MM.1S (cell line): Measurements from ENCODE around the gene ANKRD29.

Experiments
- DNase-seq: peaks from one replicate; pipeline ENCODE4 v3.0.0-alpha.2; 2015
- H2AFZ ChIP-seq: fragments of 300-600 bp; sonication (generic); 2 replicates; pipeline ENCODE4 v1.6.0; 2016; ENCODE audit warnings: antibody characterized with exemption, low read length
- H3F3A ChIP-seq: fragments of 300-600 bp; sonication (generic); 2 replicates; pipeline ENCODE4 v1.6.1; 2016; ENCODE audit warnings: mild to moderate bottlenecking, antibody characterized with exemption, low read length, moderate library complexity, mixed read lengths; ENCODE audit not compliant: insufficient read depth
- H3K27ac ChIP-seq: fragments of 300-600 bp; sonication (generic); 2 replicates; pipeline ENCODE4 v1.5.1; 2016; ENCODE audit warnings: mild to moderate bottlenecking, low read length
- H3K27me3 ChIP-seq: fragments of 300-600 bp; sonication (generic); replicated peaks from 2 replicates; pipeline ENCODE4 v1.6.0; 2016; ENCODE audit warnings: low read length; ENCODE audit not compliant: insufficient read depth
- H3K36me3 ChIP-seq: fragments of 300-600 bp; sonication (generic); replicated peaks from 2 replicates; pipeline ENCODE4 v1.6.1; 2016; ENCODE audit warnings: mild to moderate bottlenecking, low read length, mixed read lengths; ENCODE audit not compliant: insufficient read depth
- H3K4me1 ChIP-seq: fragments of 300-600 bp; sonication (generic); 2 replicates; pipeline ENCODE4 v1.6.1; 2016; ENCODE audit warnings: low read length, mixed read lengths
- H3K4me2 ChIP-seq: fragments of 300-600 bp; sonication (generic); 2 replicates; pipeline ENCODE4 v1.6.0; 2016; ENCODE audit warnings: low read depth, low read length
- H3K4me3 ChIP-seq: fragments of 300-600 bp; sonication (generic); 2 replicates; pipeline ENCODE4 v1.5.1; 2016; ENCODE audit warnings: low read length, mixed read lengths
- H3K79me2 ChIP-seq: fragments of 300-600 bp; sonication (generic); 2 replicates; pipeline ENCODE4 v1.6.1; 2016; ENCODE audit warnings: mixed run types, low read length, mixed read lengths
- H3K9ac ChIP-seq: fragments of 300-600 bp; sonication (generic); 2 replicates; pipeline ENCODE4 v1.6.1; 2016; ENCODE audit warnings: low read length, mixed read lengths
- H3K9me2 ChIP-seq: fragments of 300-600 bp; sonication (generic); replicated peaks from 2 replicates; pipeline ENCODE4 v1.6.1; 2016; ENCODE audit warnings: mild to moderate bottlenecking, low read length, mixed read lengths; ENCODE audit not compliant: insufficient read depth
- H3K9me3 ChIP-seq: fragments of 300-600 bp; sonication (generic); replicated peaks from 2 replicates; pipeline ENCODE4 v1.6.1; 2016; ENCODE audit warnings: mild to moderate bottlenecking, low read length, mixed read lengths; ENCODE audit not compliant: insufficient read depth
- H4K20me1 ChIP-seq: fragments of 300-600 bp; sonication (generic); 2 replicates; pipeline ENCODE4 v1.6.1; 2016; ENCODE audit warnings: mild to moderate bottlenecking, low read length, moderate library complexity, mixed read lengths; ENCODE audit not compliant: insufficient read depth
- CTCF ChIP-seq: fragments of 300-600 bp; sonication (generic); IDR thresholded peaks from 2 replicates; pipeline ENCODE4 v1.5.1; 2016; ENCODE audit warnings: antibody characterized with exemption, low read length, mixed read lengths
- EZH2 ChIP-seq: fragments of 300-600 bp; sonication (generic); optimal IDR thresholded peaks from 2 replicates; pipeline ENCODE3; 2017; ENCODE audit warnings: low read depth, mild to moderate bottlenecking, antibody characterized with exemption, low read length, mixed read lengths
- EZH2phosphoT487 ChIP-seq: fragments of 300-600 bp; sonication (generic); IDR thresholded peaks from 2 replicates; pipeline ENCODE4 v1.6.1; 2018; ENCODE audit warnings: antibody characterized with exemption, low read length

Gene ANKRD29

GRCh38 chr18:23682472-23682871 is 19.8 kb upstream of the ANKRD29 start:
- TF ChIP-seq EZH2phosphoT487 = no peak
- no peak for TF ChIP-seq EZH2
- TF ChIP-seq CTCF = no peak
- no peaks in the 10 kb centered on the region for H3F3A ChIP-seq
- no peak overlapping the region for H3K4me3 ChIP-seq
- no peaks in the 10 kb centered on the region for H3K79me2 ChIP-seq
- no peaks in the 10 kb centered on the region for H3K4me1 ChIP-seq
- H3K36me3 ChIP-seq = no peaks in the 10 kb centered on the region
- H2AFZ ChIP-seq = no peak overlapping the region
- H3K27ac ChIP-seq = no peak overlapping the region
- H3K4me2 ChIP-seq = no peak overlapping the region
- no peak overlapping the region for H3K9ac ChIP-seq
- no peaks in the 10 kb centered on the region for H3K27me3 ChIP-seq
- H4K20me1 ChIP-seq = no peaks in the 10 kb centered on the region
- no peaks in the 10 kb centered on the region for H3K9me2 ChIP-seq
- DNase-seq = no peak
- no peaks in the 10 kb centered on the region for H3K9me3 ChIP-seq

GRCh38 chr18:23682045-23682444 is 19.3 kb upstream of the ANKRD29 start:
- Histone ChIP-seq H3K9me2 (no peaks in the 10 kb centered on the region), H3K9ac (no peak overlapping the region), H4K20me1 (no peaks in the 10 kb centered on the region), H3K79me2 (no peaks in the 10 kb centered on the region), H3K4me3 (no peak overlapping the region), H3K9me3 (no peaks in the 10 kb centered on the region), H3F3A (no peaks in the 10 kb centered on the region), H3K36me3 (no peaks in the 10 kb centered on the region), H3K27me3 (no peaks in the 10 kb centered on the region), H3K4me1 (no peaks in the 10 kb centered on the region), H3K4me2 (no peak overlapping the region), H3K27ac (no peak overlapping the region), H2AFZ (no peak overlapping the region)
- DNase-seq = no peak
- TF ChIP-seq CTCF = no peak
- TF ChIP-seq EZH2 = no peak
- no peak for TF ChIP-seq EZH2phosphoT487

DNA sequence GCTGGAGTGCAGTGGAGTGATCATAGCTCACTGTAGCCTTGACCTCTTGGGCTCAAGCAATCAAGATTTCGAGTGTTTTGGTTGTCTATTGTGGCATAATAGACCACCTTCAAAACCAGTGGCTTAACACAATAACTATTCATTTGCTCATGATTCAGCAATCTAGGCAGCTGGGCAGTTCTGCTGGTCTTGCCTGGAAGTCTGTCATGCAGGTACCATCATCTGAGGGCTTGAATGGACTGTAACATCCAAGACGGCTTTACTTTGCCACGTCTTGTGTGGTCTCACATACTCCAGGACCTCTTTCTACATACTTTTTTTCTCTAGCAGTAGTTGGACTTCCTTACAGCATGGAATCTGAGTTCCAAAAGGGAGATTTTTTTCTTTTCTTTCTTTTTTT is 13.2 kb upstream of the ANKRD29 start:
- H3K36me3 ChIP-seq = no peaks in the 10 kb centered on the region
- H3K4me3 ChIP-seq = no peak overlapping the region
- H4K20me1 ChIP-seq = no peaks in the 10 kb centered on the region
- H3K9ac ChIP-seq = no peak overlapping the region
- no peak overlapping the region for H3K27ac ChIP-seq
- H3K79me2 ChIP-seq = no peaks in the 10 kb centered on the region
- H3K27me3 ChIP-seq = no peaks in the 10 kb centered on the region
- H3K4me2 ChIP-seq = no peak overlapping the region
- no peaks in the 10 kb centered on the region for H3K4me1 ChIP-seq
- H3F3A ChIP-seq = no peaks in the 10 kb centered on the region
- no peak overlapping the region for H2AFZ ChIP-seq
- no peaks in the 10 kb centered on the region for H3K9me3 ChIP-seq
- TF ChIP-seq EZH2 (no peak), EZH2phosphoT487 (no peak), CTCF (no peak)
- no peak for DNase-seq
- no peaks in the 10 kb centered on the region for H3K9me2 ChIP-seq
